Osteoblast (primary cell): ENCODE measurements around the gene ATN1. TPM values are rescaled to one million over a fixed set of nuclear protein-coding genes. Genes with fewer than 3 reads are reported as not detected.

Experiments
- DNase-seq: peaks from one replicate; pipeline ENCODE4 v3.0.0; 2011; ENCODE audit warnings: low spot score, mixed read lengths; ENCODE audit not compliant: insufficient read length; ENCODE audit errors: missing footprints
- H2AFZ ChIP-seq: 2 replicates; pipeline ENCODE4 v1.6.0; 2011; ENCODE audit warnings: mild to moderate bottlenecking, low read length
- H3K27ac ChIP-seq: 2 replicates; pipeline ENCODE4 v1.5.1; 2011; ENCODE audit warnings: mild to moderate bottlenecking, low read depth, low read length, moderate library complexity
- H3K27me3 ChIP-seq: 2 replicates; pipeline ENCODE4 v1.6.0; 2012; ENCODE audit warnings: mild to moderate bottlenecking, control low read depth, inconsistent platforms, low read length, moderate library complexity; ENCODE audit not compliant: insufficient read depth
- H3K36me3 ChIP-seq: 2 replicates; pipeline ENCODE4 v1.5.1; 2011; ENCODE audit warnings: mild to moderate bottlenecking, low read length, control low read depth, moderate library complexity; ENCODE audit not compliant: insufficient read depth
- H3K4me1 ChIP-seq: 2 replicates; pipeline ENCODE4 v1.5.1; 2011; ENCODE audit warnings: mild to moderate bottlenecking, low read length, control low read depth, moderate library complexity; ENCODE audit not compliant: insufficient read depth
- H3K4me2 ChIP-seq: 2 replicates; pipeline ENCODE4 v1.6.0; 2011; ENCODE audit warnings: mild to moderate bottlenecking, low read length; ENCODE audit not compliant: insufficient read depth
- H3K4me3 ChIP-seq: fragments of 200-600 bp; sonication (generic); 3 replicates; pipeline ENCODE4 v1.5.1; 2012; ENCODE audit warnings: mild to moderate bottlenecking, low read length, inconsistent platforms; ENCODE audit not compliant: insufficient read depth
- H3K79me2 ChIP-seq: 2 replicates; pipeline ENCODE4 v1.6.0; 2012; ENCODE audit warnings: mild to moderate bottlenecking, low read length, control low read depth, inconsistent platforms; ENCODE audit not compliant: insufficient read depth
- H3K9me3 ChIP-seq: 2 replicates; pipeline ENCODE4 v1.5.1; 2011; ENCODE audit warnings: low read depth, low read length, control low read depth
- H4K20me1 ChIP-seq: 2 replicates; pipeline ENCODE4 v1.6.0; 2012; ENCODE audit warnings: mild to moderate bottlenecking, low read length, control low read depth; ENCODE audit not compliant: insufficient read depth
- total RNA-seq: library from RNA; depleted of rRNA; stranded (reverse); fragments of >200 nt; gene quantifications from 2 replicates; pipeline ENCODE4 v1.2.3, GENCODE V29; 2012
- TF ChIP-seq, protein P1 (sequence below): IDR thresholded peaks from 2 replicates; pipeline ENCODE4 v1.5.1; 2011; ENCODE audit warnings: mild to moderate bottlenecking, low read depth, low read length, moderate library complexity; ENCODE audit errors: extremely low read depth

The ATN1 gene
- total RNA-seq, 1 donor, result 14.1 TPM

DNA sequence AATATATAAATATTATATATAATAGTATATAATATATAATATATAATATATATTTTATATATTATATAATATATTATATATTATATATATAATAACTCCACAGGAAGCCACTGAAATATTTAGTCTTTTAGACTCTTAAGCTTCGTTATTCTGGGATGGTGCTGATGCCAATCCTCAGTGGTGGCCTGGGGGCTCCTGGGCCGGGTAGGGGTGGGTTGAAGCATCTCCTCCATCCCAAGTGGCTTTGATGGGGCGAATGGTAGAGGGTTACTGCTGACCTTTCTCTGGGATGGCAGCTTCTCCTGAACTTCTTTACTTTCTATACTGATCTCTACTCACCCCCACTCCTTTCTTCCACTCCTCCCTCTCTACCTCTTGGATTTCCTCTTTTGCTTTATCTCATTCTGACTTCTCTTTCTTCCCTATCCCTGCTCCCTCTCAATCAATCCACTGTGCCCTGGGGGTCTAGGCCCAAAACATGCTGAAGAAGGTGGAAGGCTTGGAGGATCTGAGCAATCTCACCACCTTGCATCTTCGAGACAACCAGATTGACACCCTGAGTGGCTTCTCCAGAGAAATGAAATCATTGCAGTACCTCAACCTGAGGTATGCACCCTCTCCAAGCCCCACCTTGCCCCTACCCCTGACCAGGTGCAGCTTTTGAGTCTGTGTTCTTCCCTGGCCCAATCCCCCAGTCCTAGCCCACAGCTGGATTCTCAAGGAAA is 18.2 kb upstream of the ATN1 start:
- TF ChIP-seq, protein P1, sequence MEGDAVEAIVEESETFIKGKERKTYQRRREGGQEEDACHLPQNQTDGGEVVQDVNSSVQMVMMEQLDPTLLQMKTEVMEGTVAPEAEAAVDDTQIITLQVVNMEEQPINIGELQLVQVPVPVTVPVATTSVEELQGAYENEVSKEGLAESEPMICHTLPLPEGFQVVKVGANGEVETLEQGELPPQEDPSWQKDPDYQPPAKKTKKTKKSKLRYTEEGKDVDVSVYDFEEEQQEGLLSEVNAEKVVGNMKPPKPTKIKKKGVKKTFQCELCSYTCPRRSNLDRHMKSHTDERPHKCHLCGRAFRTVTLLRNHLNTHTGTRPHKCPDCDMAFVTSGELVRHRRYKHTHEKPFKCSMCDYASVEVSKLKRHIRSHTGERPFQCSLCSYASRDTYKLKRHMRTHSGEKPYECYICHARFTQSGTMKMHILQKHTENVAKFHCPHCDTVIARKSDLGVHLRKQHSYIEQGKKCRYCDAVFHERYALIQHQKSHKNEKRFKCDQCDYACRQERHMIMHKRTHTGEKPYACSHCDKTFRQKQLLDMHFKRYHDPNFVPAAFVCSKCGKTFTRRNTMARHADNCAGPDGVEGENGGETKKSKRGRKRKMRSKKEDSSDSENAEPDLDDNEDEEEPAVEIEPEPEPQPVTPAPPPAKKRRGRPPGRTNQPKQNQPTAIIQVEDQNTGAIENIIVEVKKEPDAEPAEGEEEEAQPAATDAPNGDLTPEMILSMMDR, result no peak

DNA sequence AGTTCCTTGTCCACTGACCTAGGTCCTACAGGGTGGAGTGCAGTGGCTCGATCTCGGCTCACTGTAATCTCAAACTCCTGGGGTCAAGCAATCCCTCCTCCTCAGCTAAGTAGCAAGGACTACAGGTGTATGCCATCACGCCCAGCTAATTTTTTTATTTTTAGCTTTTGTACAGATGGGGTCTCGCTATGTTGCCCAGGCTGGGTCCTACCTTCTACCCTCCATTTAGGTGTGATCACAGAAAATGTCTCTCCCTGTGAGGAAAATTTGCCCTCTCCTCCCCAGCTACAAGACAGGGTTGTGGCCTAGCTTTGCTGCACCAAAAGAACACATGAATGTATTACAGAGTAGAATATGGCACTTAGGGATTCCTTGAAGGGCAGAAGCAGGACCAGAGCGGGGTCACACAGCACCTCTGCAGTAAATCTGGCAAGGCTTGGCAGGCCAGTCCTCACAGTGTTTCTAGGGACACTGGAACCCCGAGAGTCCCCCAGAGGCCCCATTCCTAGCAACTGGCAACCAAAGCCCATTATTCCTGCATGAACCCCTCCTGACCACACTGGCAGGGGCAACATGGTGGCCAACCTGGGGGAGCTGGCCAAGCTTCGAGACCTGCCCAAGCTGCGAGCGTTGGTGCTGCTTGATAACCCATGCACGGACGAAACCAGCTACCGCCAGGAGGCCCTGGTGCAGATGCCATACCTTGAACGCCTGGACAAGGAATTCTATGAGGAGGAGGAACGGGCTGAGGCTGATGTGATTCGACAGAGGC is 15.4 kb upstream of the ATN1 start:
- TF ChIP-seq, protein P1, result no peak
- H3K27ac ChIP-seq, result no peak overlapping the region
- peaks cover 4% of the 10 kb centered on the region for H4K20me1 ChIP-seq
- H3K4me1 ChIP-seq, result peaks cover 20% of the 10 kb centered on the region
- peaks cover 4% of the 10 kb centered on the region for H3K36me3 ChIP-seq
- H3K27me3 ChIP-seq, result no peaks in the 10 kb centered on the region
- H3K79me2 ChIP-seq, result peaks cover 19% of the 10 kb centered on the region
- no peak overlapping the region for H3K4me2 ChIP-seq
- H3K9me3 ChIP-seq, result no peaks in the 10 kb centered on the region
- DNase-seq, result no peak
- H3K4me3 ChIP-seq, result no peak overlapping the region
- H2AFZ ChIP-seq, result no peak overlapping the region

More for the DNA sequence above, 18.2 kb upstream of the ATN1 start:
- no peak overlapping the region for H3K4me3 ChIP-seq
- no peaks in the 10 kb centered on the region for H3K9me3 ChIP-seq
- H3K27ac ChIP-seq, result no peak overlapping the region
- peak; percentile 56 for DNase-seq
- H3K27me3 ChIP-seq, result no peaks in the 10 kb centered on the region
- no peaks in the 10 kb centered on the region for H4K20me1 ChIP-seq
- peaks cover 12% of the 10 kb centered on the region for H3K4me1 ChIP-seq
- no peak overlapping the region for H2AFZ ChIP-seq
- H3K4me2 ChIP-seq, result no peak overlapping the region
- H3K36me3 ChIP-seq, result no peaks in the 10 kb centered on the region
- H3K79me2 ChIP-seq, result peaks cover 2% of the 10 kb centered on the region

DNA sequence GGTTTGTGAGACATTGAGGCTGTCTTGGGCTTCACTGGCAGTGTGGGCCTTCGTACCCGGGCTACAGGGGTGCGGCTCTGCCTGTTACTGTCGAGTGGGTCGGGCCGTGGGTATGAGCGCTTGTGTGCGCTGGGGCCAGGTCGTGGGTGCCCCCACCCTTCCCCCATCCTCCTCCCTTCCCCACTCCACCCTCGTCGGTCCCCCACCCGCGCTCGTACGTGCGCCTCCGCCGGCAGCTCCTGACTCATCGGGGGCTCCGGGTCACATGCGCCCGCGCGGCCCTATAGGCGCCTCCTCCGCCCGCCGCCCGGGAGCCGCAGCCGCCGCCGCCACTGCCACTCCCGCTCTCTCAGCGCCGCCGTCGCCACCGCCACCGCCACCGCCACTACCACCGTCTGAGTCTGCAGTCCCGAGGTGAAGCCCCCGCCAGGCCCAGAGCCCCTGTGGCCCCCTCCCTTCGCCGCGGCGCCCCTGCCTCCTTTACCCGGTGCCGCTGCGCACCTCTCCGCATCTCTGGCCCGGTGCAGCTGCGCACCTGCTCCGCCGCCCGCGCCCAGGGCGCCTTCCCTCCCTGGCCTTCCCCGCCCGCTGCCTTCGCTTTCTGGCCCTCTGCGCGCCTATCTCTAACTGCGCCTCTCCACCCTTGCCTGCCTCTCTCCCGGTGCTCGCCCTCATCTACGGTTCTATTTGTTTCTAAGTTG is 13.4 kb upstream of the ATN1 start, which contains the start of gene ENO2:
TSS of gene ENO2 (plus strand) at position 335 of the 701 bp plus-strand sequence. CDS start 1,253 bp downstream, outside the sequence.
- H3K4me3 ChIP-seq, result peak within 1 kb of the TSS; percentile 84
- H4K20me1 ChIP-seq, result peaks cover 4% of the 10 kb centered on the region
- peak within 1 kb of the TSS; percentile 88 for H2AFZ ChIP-seq
- peak within 1 kb of the TSS; percentile 85 for H3K4me2 ChIP-seq
- TF ChIP-seq, protein P1, result no peak
- peaks cover 22% of the 10 kb centered on the region for H3K4me1 ChIP-seq
- DNase-seq, result peak; percentile 98
- H3K79me2 ChIP-seq, result peaks cover 19% of the 10 kb centered on the region
- peak within 1 kb of the TSS; percentile 48 for H3K27ac ChIP-seq
- peaks cover 6% of the 10 kb centered on the region for H3K36me3 ChIP-seq
- H3K27me3 ChIP-seq, result no peaks in the 10 kb centered on the region
- H3K9me3 ChIP-seq, result no peaks in the 10 kb centered on the region
